Smooth muscle cell (in vitro differentiated cells): ENCODE data around the gene LDB3. TPM values are rescaled to one million over a fixed set of nuclear protein-coding genes. Genes with fewer than 3 reads are reported as not detected.

Source experiments
- DNase-seq: peaks from one replicate; lab custom pipeline; 2025; ENCODE audit not compliant: unreplicated experiment; lab: John Stamatoyannopoulos, UW
- H2AFZ ChIP-seq: fragments of 200-600 bp; sonication (generic); 2 replicates; pipeline ENCODE4 v1.6.0; 2016; ENCODE audit warnings: antibody characterized with exemption, low read depth, mild to moderate bottlenecking
- H3F3A ChIP-seq: fragments of 200-600 bp; sonication (generic); 2 replicates; pipeline ENCODE4 v1.6.0; 2017; ENCODE audit warnings: antibody characterized with exemption, low read depth
- H3K27ac ChIP-seq: fragments of 200-600 bp; sonication (generic); 2 replicates; pipeline ENCODE4 v1.5.1; 2016; ENCODE audit warnings: low read depth, mild to moderate bottlenecking
- H3K27me3 ChIP-seq: fragments of 200-600 bp; sonication (generic); 2 replicates; pipeline ENCODE4 v1.6.1; 2016; ENCODE audit warnings: low read depth, mild to moderate bottlenecking
- H3K36me3 ChIP-seq: fragments of 200-600 bp; sonication (generic); 2 replicates; pipeline ENCODE4 v1.5.1; 2016; ENCODE audit warnings: low read depth
- H3K4me1 ChIP-seq: fragments of 200-600 bp; sonication (generic); 2 replicates; pipeline ENCODE4 v1.5.1; 2016; ENCODE audit warnings: low read depth
- H3K4me2 ChIP-seq: fragments of 200-600 bp; sonication (generic); 2 replicates; pipeline ENCODE4 v1.6.0; 2016; ENCODE audit warnings: mild to moderate bottlenecking
- H3K4me3 ChIP-seq: fragments of 200-600 bp; sonication (generic); 2 replicates; pipeline ENCODE4 v1.5.1; 2016; ENCODE audit warnings: mild to moderate bottlenecking
- H3K79me2 ChIP-seq: fragments of 200-600 bp; sonication (generic); 2 replicates; pipeline ENCODE4 v1.6.0; 2016; ENCODE audit warnings: low read depth, mild to moderate bottlenecking
- H3K9ac ChIP-seq: fragments of 200-600 bp; sonication (generic); 2 replicates; pipeline ENCODE4 v1.6.0; 2016; ENCODE audit warnings: low read depth
- H3K9me3 ChIP-seq: fragments of 200-600 bp; sonication (generic); replicated peaks from 2 replicates; pipeline ENCODE4 v1.5.1; 2016; ENCODE audit warnings: low read depth
- H4K20me1 ChIP-seq: fragments of 200-600 bp; sonication (generic); 2 replicates; pipeline ENCODE4 v1.6.0; 2016; ENCODE audit warnings: low read depth
- CTCF ChIP-seq: fragments of 200-600 bp; sonication (generic); IDR thresholded peaks from 2 replicates; pipeline ENCODE4 v1.5.1; 2017; ENCODE audit warnings: borderline replicate concordance, mild to moderate bottlenecking, antibody characterized with exemption; ENCODE audit not compliant: insufficient read depth, poor library complexity, severe bottlenecking
- WGBS: methylation state at CpG from one replicate; pipeline ENCODE4 v1.1.7; 2016; ENCODE audit warnings: low lambda C conversion rate; 5-methylcytosine and 5-hydroxymethylcytosine counted together
- polyA plus RNA-seq: library from polyadenylated mRNA; unstranded; fragments of >200 nt; fragmentation: Nextera tagmentation; extraction: Ambion mirVana; gene quantifications from 2 replicates; pipeline ENCODE4 v1.2.1, GENCODE V29; 2016
- total RNA-seq: library from RNA; depleted of rRNA; stranded (reverse); fragments of >200 nt; gene quantifications from 2 replicates; pipeline ENCODE4 v1.2.3, GENCODE V29; 2014

The LDB3 gene
- total and polyA plus RNA-seq, 2 experiments from 2014 or later = 0.31 to 0.61 TPM

- peak overlapping the region; percentile 53 for H3K4me3 ChIP-seq
- no peak overlapping the region for H3K27ac ChIP-seq
- H3K79me2 ChIP-seq = no peaks in the 10 kb centered on the region
- H2AFZ ChIP-seq = peak overlapping the region; percentile 94
- H3K4me2 ChIP-seq = peak overlapping the region; percentile 92
- peak; percentile 32 for TF ChIP-seq CTCF
- no peaks in the 10 kb centered on the region for H3K4me1 ChIP-seq
- no peaks in the 10 kb centered on the region for H3K36me3 ChIP-seq
- no peak for DNase-seq
- H3K9ac ChIP-seq = no peak overlapping the region
- H4K20me1 ChIP-seq = no peaks in the 10 kb centered on the region
- no peaks in the 10 kb centered on the region for H3F3A ChIP-seq
- no peaks in the 10 kb centered on the region for H3K9me3 ChIP-seq
- H3K27me3 ChIP-seq = no peaks in the 10 kb centered on the region
- 7% methylated on average over 46 of the region's 49 CpGs for WGBS
Observed at GRCh38 chr10:86632009-86632800, 36.1 kb upstream of the LDB3 start.

- Histone ChIP-seq H3K27me3 (no peaks in the 10 kb centered on the region), H4K20me1 (no peaks in the 10 kb centered on the region), H3K9me3 (no peaks in the 10 kb centered on the region), H3K79me2 (no peaks in the 10 kb centered on the region), H3F3A (no peaks in the 10 kb centered on the region), H3K36me3 (no peaks in the 10 kb centered on the region), H3K4me2 (no peak overlapping the region), H2AFZ (no peak overlapping the region), H3K4me1 (no peaks in the 10 kb centered on the region), H3K4me3 (no peak overlapping the region), H3K27ac (no peak overlapping the region), H3K9ac (no peak overlapping the region)
- DNase-seq = no peak
- no peak for TF ChIP-seq CTCF
- 66% methylated on average over 5 of the region's 5 CpGs for WGBS
Observed at GRCh38 chr10:86632951-86633350, 35.4 kb upstream of the LDB3 start.

- Histone ChIP-seq H3K4me3 (no peak overlapping the region), H3K27ac (peak overlapping the region; percentile 57), H3K4me2 (no peak overlapping the region), H3K79me2 (no peaks in the 10 kb centered on the region), H3K36me3 (no peaks in the 10 kb centered on the region), H3F3A (no peaks in the 10 kb centered on the region), H3K27me3 (no peaks in the 10 kb centered on the region), H3K9me3 (no peaks in the 10 kb centered on the region), H3K9ac (no peak overlapping the region), H4K20me1 (no peaks in the 10 kb centered on the region), H2AFZ (no peak overlapping the region), H3K4me1 (no peaks in the 10 kb centered on the region)
- no peak for DNase-seq
- TF ChIP-seq CTCF = no peak
- WGBS = 5% methylated on average over 2 of the region's 2 CpGs
Observed at GRCh38 chr10:86635402-86635801, 32.9 kb upstream of the LDB3 start.

- no peak overlapping the region for H3K9ac ChIP-seq
- no peaks in the 10 kb centered on the region for H3K36me3 ChIP-seq
- H3K4me1 ChIP-seq = no peaks in the 10 kb centered on the region
- H4K20me1 ChIP-seq = no peaks in the 10 kb centered on the region
- H3F3A ChIP-seq = no peaks in the 10 kb centered on the region
- WGBS = 84% methylated on average over 2 of the region's 2 CpGs
- no peak overlapping the region for H3K4me3 ChIP-seq
- no peak overlapping the region for H2AFZ ChIP-seq
- no peak overlapping the region for H3K4me2 ChIP-seq
- no peak for DNase-seq
- no peaks in the 10 kb centered on the region for H3K27me3 ChIP-seq
- no peaks in the 10 kb centered on the region for H3K9me3 ChIP-seq
- H3K79me2 ChIP-seq = no peaks in the 10 kb centered on the region
- peak overlapping the region; percentile 57 for H3K27ac ChIP-seq
- TF ChIP-seq CTCF = no peak
Observed at GRCh38 chr10:86636311-86636710, 32.0 kb upstream of the LDB3 start.
